Breast epithelium (tissue), 4 donors: ENCODE results near the gene KCNMB2. TPM values are rescaled to one million over a fixed set of nuclear protein-coding genes. Genes with fewer than 3 reads are reported as not detected.

Source experiments
- DNase-seq, 2 donors: peaks; one replicate each; pipeline ENCODE4 v3.0.0-alpha.2; 2019; ENCODE audit warnings: low spot score in 2 of 2
- H3K27ac ChIP-seq, 2 donors: fragments of 200-600 bp; sonication (generic) in 1 of 2; one replicate each; pipeline ENCODE4 v1.5.1; 2016 to 2019; ENCODE audit warnings: mild to moderate bottlenecking in 1 of 2
- H3K27me3 ChIP-seq, 2 donors: fragments of 200-600 bp; sonication (generic) in 1 of 2; one replicate each; pipeline versions ENCODE4 v1.5.1 to v1.6.0; 2017 to 2019; ENCODE audit warnings: control low read depth in 1 of 2, mild to moderate bottlenecking in 1 of 2
- H3K36me3 ChIP-seq: fragments of 200-600 bp; one replicate; pipeline ENCODE4 v1.5.1; 2019
- H3K4me1 ChIP-seq, 2 donors: fragments of 200-600 bp; sonication (generic); one replicate each; pipeline ENCODE4 v1.5.1; 2016 to 2019; ENCODE audit warnings: control low read depth in 1 of 2
- H3K4me3 ChIP-seq, 3 donors: fragments of 200-600 bp; sonication (generic); 1 replicate in 2 of 3; 2 replicates in 1 of 3; pipeline ENCODE4 v1.5.1; 2016 to 2019; ENCODE audit warnings: mild to moderate bottlenecking in 3 of 3, moderate library complexity in 2 of 3
- H3K9me3 ChIP-seq, 2 donors: fragments of 200-600 bp; sonication (generic) in 1 of 2; one replicate each; pipeline ENCODE4 v1.5.1; 2016 to 2019; ENCODE audit warnings: control low read depth in 1 of 2
- POLR2A ChIP-seq: fragments of 450-650 bp; IDR thresholded peaks from one replicate; pipeline ENCODE4 v1.6.1; 2016; ENCODE audit warnings: antibody characterized with exemption, mild to moderate bottlenecking, moderate library complexity
- POLR2AphosphoS5 ChIP-seq, 3 donors: sonication (generic); formaldehyde crosslinking; IDR thresholded peaks; one replicate each; pipeline ENCODE4 v1.6.1; 2017; ENCODE audit warnings: antibody characterized with exemption in 3 of 3
- intact Hi-C: fragments of 100-400 bp; cut with DNase I; formaldehyde crosslinking; loops from one replicate; pipeline ENCODE4 v1.15.1; 2023; ENCODE audit warnings: low total_unique reads
- total RNA-seq, 3 donors: library from RNA; depleted of rRNA; stranded (reverse); fragments of >200 nt; gene quantifications; one replicate each; pipeline ENCODE4 v1.1.0, GENCODE V29; 2016
- TF ChIP-seq, protein P1 (sequence below), 3 donors: fragments of 450-650 bp; IDR thresholded peaks; one replicate each; pipeline ENCODE4 v1.5.1; 2016 to 2017; ENCODE audit warnings: antibody characterized with exemption in 3 of 3, mild to moderate bottlenecking in 3 of 3, moderate library complexity in 3 of 3

The KCNMB2 gene
- total RNA-seq, 3 donors from 2014 or later = 0.59 TPM; not detected in 2

DNA sequence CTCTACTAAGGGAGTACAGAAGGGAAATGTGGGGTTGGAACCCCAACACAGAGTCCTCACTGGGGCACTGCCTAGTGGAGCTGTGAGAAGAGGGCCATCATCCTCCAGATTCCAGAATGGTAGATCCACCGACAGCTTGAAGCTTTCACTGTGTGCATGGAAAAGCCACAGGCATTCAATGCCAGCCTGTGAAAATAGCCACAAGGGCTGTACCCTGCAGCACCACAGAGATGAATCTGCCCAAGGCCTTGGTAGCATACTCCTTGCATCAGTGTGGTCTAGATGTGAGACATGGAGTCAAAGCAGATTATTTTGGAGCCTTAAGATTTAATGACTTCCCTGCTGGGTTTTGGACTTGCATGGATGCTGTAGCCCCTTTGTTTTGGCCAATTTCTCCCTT, 39.3 kb upstream of the KCNMB2 start:
- no peaks in the 10 kb centered on the region for H3K27me3 ChIP-seq
- no peak for TF ChIP-seq POLR2AphosphoS5 (IDR thresholded peaks at IDR 0.05)
- TF ChIP-seq, protein P1, sequence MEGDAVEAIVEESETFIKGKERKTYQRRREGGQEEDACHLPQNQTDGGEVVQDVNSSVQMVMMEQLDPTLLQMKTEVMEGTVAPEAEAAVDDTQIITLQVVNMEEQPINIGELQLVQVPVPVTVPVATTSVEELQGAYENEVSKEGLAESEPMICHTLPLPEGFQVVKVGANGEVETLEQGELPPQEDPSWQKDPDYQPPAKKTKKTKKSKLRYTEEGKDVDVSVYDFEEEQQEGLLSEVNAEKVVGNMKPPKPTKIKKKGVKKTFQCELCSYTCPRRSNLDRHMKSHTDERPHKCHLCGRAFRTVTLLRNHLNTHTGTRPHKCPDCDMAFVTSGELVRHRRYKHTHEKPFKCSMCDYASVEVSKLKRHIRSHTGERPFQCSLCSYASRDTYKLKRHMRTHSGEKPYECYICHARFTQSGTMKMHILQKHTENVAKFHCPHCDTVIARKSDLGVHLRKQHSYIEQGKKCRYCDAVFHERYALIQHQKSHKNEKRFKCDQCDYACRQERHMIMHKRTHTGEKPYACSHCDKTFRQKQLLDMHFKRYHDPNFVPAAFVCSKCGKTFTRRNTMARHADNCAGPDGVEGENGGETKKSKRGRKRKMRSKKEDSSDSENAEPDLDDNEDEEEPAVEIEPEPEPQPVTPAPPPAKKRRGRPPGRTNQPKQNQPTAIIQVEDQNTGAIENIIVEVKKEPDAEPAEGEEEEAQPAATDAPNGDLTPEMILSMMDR (IDR thresholded peaks at IDR 0.05) = no peak
- TF ChIP-seq POLR2A = no peak
- intact Hi-C loops = no loop called here
- no peak overlapping the region for H3K27ac ChIP-seq
- H3K36me3 ChIP-seq = no peaks in the 10 kb centered on the region
- peaks cover 0 to 5% of the 10 kb centered on the region in 2 donors for H3K9me3 ChIP-seq
- DNase-seq = no peak
- H3K4me1 ChIP-seq = no peaks in the 10 kb centered on the region
- no peak overlapping the region for H3K4me3 ChIP-seq

DNA sequence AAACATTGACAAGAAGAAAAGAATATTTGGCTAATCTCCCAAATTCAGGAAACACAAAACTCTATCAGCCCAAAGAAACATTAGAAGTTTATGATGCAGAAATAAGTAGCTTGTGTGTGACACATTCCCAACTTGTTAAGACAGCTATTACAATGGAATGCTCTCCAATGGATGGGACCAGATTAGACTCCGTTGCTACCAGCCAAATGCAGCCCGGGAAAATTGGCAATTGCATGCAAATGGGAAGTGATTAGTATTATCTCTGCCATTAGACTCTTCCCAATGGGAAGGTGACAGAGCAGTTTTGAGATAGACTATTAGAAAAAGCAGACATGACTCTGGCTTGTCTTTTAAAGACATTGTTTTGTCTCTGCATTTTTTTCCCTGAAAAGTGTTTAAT, 37.4 kb upstream of the KCNMB2 start:
- no peak overlapping the region for H3K27ac ChIP-seq
- no peak for TF ChIP-seq POLR2A
- TF ChIP-seq, protein P1 (IDR thresholded peaks at IDR 0.05) = no peak
- no peak for TF ChIP-seq POLR2AphosphoS5 (IDR thresholded peaks at IDR 0.05)
- no peaks in the 10 kb centered on the region for H3K36me3 ChIP-seq
- intact Hi-C loops = no loop called here
- H3K27me3 ChIP-seq = no peaks in the 10 kb centered on the region
- no peaks in the 10 kb centered on the region for H3K4me1 ChIP-seq
- no peak for DNase-seq
- peaks cover 0 to 5% of the 10 kb centered on the region in 2 donors for H3K9me3 ChIP-seq
- no peak overlapping the region for H3K4me3 ChIP-seq

DNA sequence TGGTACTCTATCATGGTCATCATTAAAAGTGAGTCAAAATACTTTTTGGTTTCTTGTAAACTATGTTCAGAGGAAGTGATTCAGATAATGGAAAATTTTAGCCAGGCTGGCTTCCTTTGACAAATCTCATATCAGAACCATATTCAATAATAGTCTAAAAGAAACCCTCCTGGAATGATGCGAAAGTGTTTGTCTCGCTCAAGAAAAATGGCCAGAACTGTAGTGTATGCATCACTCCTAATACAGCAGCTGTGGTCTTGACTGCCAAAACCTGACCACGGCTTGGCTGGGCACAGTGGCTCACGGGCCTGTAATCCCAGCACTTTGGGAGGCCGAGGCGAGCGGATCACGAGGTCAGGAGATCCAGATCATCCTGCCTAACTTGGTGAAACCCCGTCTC, 35.6 kb upstream of the KCNMB2 start:
- DNase-seq = no peak
- Histone ChIP-seq H3K4me3 (no peak overlapping the region), H3K4me1 (no peaks in the 10 kb centered on the region), H3K27me3 (no peaks in the 10 kb centered on the region), H3K36me3 (no peaks in the 10 kb centered on the region), H3K27ac (no peak overlapping the region), H3K9me3 (peaks cover 0 to 1% of the 10 kb centered on the region in 2 donors)
- TF ChIP-seq POLR2AphosphoS5 (IDR thresholded peaks at IDR 0.05) = no peak
- TF ChIP-seq POLR2A = no peak
- TF ChIP-seq, protein P1 (IDR thresholded peaks at IDR 0.05) = no peak
- intact Hi-C loops = no loop called here

DNA sequence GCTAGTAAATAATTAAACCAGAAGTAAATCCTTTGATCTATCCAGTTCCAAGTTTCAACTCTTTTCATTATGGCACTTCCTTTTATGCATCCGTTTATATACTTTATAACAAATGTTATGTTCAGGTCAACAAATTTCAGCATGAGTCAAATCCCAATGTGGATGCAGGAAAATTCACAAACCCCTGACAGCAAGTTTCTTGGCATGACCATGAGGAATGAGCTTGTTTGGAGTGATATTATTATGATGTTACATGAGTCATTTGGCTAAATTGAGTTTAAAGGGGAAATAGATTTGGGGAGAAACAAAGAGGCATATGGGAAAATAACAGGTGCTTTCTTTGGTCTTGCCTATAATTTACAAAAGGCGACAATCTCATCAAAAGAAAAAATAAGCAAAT, 32.1 kb upstream of the KCNMB2 start:
- Histone ChIP-seq H3K9me3 (no peaks in the 10 kb centered on the region), H3K4me3 (no peak overlapping the region), H3K4me1 (no peaks in the 10 kb centered on the region), H3K27ac (no peak overlapping the region), H3K27me3 (no peaks in the 10 kb centered on the region), H3K36me3 (no peaks in the 10 kb centered on the region)
- no peak for DNase-seq
- intact Hi-C loops = no loop called here
- TF ChIP-seq POLR2AphosphoS5 (IDR thresholded peaks at IDR 0.05) = no peak
- TF ChIP-seq, protein P1 (IDR thresholded peaks at IDR 0.05) = no peak
- TF ChIP-seq POLR2A = no peak

DNA sequence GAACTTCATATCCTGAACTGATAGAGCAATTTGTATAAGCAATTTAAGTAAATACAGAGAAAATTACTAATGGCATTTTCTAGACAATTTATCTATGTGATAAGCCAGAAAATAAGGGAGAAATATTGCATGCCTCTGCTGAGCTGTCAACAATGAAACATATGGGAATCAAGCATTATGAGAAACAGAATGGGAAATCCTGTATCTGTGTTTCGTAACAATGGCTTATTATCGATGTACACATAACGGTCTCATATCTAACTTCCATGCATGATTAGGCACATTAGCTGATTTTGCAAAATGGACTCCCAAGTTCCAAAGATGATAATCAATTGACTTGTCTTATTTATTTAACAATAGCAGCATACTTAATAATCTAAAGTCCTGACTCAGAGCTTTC, 30.4 kb upstream of the KCNMB2 start:
- TF ChIP-seq, protein P1 (IDR thresholded peaks at IDR 0.05) = no peak
- TF ChIP-seq POLR2AphosphoS5 (IDR thresholded peaks at IDR 0.05) (no peak), POLR2A (no peak)
- H3K4me1 ChIP-seq = no peaks in the 10 kb centered on the region
- intact Hi-C loops = no loop called here
- no peaks in the 10 kb centered on the region for H3K36me3 ChIP-seq
- H3K27ac ChIP-seq = no peak overlapping the region
- H3K27me3 ChIP-seq = no peaks in the 10 kb centered on the region
- DNase-seq = no peak
- H3K9me3 ChIP-seq = no peaks in the 10 kb centered on the region
- no peak overlapping the region for H3K4me3 ChIP-seq
